H9 (cell line): ENCODE results near the gene DOCK9. TPM values are rescaled to one million over a fixed set of nuclear protein-coding genes. Genes with fewer than 3 reads are reported as not detected.

Source experiments
- DNase-seq: peaks from one replicate; pipeline ENCODE4 v3.0.0-alpha.2; 2017
- H2AFZ ChIP-seq: one replicate; pipeline ENCODE4 v1.6.1; 2013; ENCODE audit warnings: mild to moderate bottlenecking, low read length, control low read depth, moderate library complexity
- H2AK5ac ChIP-seq: 2 replicates; pipeline ENCODE4 v1.6.1; 2013; ENCODE audit warnings: low read length, control low read depth, mixed read lengths; ENCODE audit not compliant: insufficient read length
- H2BK120ac ChIP-seq: one replicate; pipeline ENCODE4 v1.6.1; 2013; ENCODE audit warnings: low read depth, mild to moderate bottlenecking, low read length, control low read depth, inconsistent platforms; ENCODE audit not compliant: poor library complexity, severe bottlenecking
- H2BK12ac ChIP-seq: 2 replicates; pipeline ENCODE4 v1.6.1; 2013; ENCODE audit warnings: low read length, control low read depth, mixed read lengths, low read depth; ENCODE audit not compliant: insufficient read length
- H2BK15ac ChIP-seq: 2 replicates; pipeline ENCODE4 v1.6.1; 2013; ENCODE audit warnings: low read depth, low read length, control low read depth
- H2BK20ac ChIP-seq: one replicate; pipeline ENCODE4 v1.6.1; 2013; ENCODE audit warnings: low read depth, mild to moderate bottlenecking, low read length, control low read depth, inconsistent platforms; ENCODE audit not compliant: poor library complexity, severe bottlenecking
- H2BK5ac ChIP-seq: 2 replicates; pipeline ENCODE4 v1.6.1; 2013; ENCODE audit warnings: low read length, control low read depth, mixed read lengths; ENCODE audit not compliant: insufficient read length
- H3K14ac ChIP-seq: 2 replicates; pipeline ENCODE4 v1.6.1; 2013; ENCODE audit warnings: low read length, control low read depth; ENCODE audit not compliant: insufficient read depth
- H3K18ac ChIP-seq: 2 replicates; pipeline ENCODE4 v1.6.1; 2013; ENCODE audit warnings: low read depth, mild to moderate bottlenecking, mixed read lengths, low read length, control low read depth; ENCODE audit not compliant: insufficient read length
- H3K23ac ChIP-seq: 2 replicates; pipeline ENCODE4 v1.6.1; 2013; ENCODE audit warnings: low read length, control low read depth, mixed read lengths, low read depth; ENCODE audit not compliant: insufficient read length
- H3K23me2 ChIP-seq: 2 replicates; pipeline ENCODE4 v1.6.1; 2013; ENCODE audit warnings: low read depth, mild to moderate bottlenecking, mixed read lengths, low read length, control low read depth; ENCODE audit not compliant: insufficient read length, poor library complexity, severe bottlenecking
- H3K27ac ChIP-seq: 2 replicates; pipeline ENCODE4 v1.5.1; 2013; ENCODE audit warnings: low read length, control low read depth, mixed read lengths, low read depth; ENCODE audit not compliant: insufficient read length
- H3K27me3 ChIP-seq: 2 replicates; pipeline ENCODE4 v1.6.1; 2013; ENCODE audit warnings: low read length, control low read depth, inconsistent platforms; ENCODE audit not compliant: insufficient read depth
- H3K4ac ChIP-seq: 2 replicates; pipeline ENCODE4 v1.6.1; 2013; ENCODE audit warnings: low read depth, mild to moderate bottlenecking, control low read depth, inconsistent platforms, low read length, moderate library complexity
- H3K4me1 ChIP-seq: 2 replicates; pipeline ENCODE4 v1.6.1; 2013; ENCODE audit warnings: low read length, control low read depth, inconsistent platforms; ENCODE audit not compliant: insufficient read depth
- H3K4me2 ChIP-seq: 2 replicates; pipeline ENCODE4 v1.6.1; 2013; ENCODE audit warnings: low read length, control low read depth, mixed read lengths; ENCODE audit not compliant: insufficient read length, insufficient read depth
- H3K56ac ChIP-seq: 2 replicates; pipeline ENCODE4 v1.6.1; 2013; ENCODE audit warnings: low read depth, mild to moderate bottlenecking, mixed read lengths, low read length, control low read depth; ENCODE audit not compliant: insufficient read length
- H3K79me1 ChIP-seq: 2 replicates; pipeline ENCODE4 v1.6.1; 2013; ENCODE audit warnings: low read depth, mild to moderate bottlenecking, moderate library complexity, low read length, control low read depth, inconsistent platforms; ENCODE audit not compliant: insufficient read depth, poor library complexity, severe bottlenecking
- H3K79me2 ChIP-seq: 2 replicates; pipeline ENCODE4 v1.6.1; 2013; ENCODE audit warnings: low read length, control low read depth, inconsistent platforms; ENCODE audit not compliant: insufficient read depth
- H3K9ac ChIP-seq: 2 replicates; pipeline ENCODE4 v1.6.1; 2013; ENCODE audit warnings: low read length, control low read depth, mixed read lengths; ENCODE audit not compliant: insufficient read length; ENCODE audit errors: extremely low read depth
- H3K9me3 ChIP-seq: one replicate; pipeline ENCODE4 v1.6.1; 2013; ENCODE audit warnings: low read depth, low read length, inconsistent platforms; ENCODE audit not compliant: control insufficient read depth
- H3T11ph ChIP-seq: one replicate; pipeline ENCODE4 v1.6.1; 2013; ENCODE audit warnings: mild to moderate bottlenecking, low read length, control low read depth, inconsistent platforms
- H4K20me1 ChIP-seq: one replicate; pipeline ENCODE4 v1.6.1; 2013; ENCODE audit not compliant: control insufficient read depth, insufficient read length, insufficient read depth
- H4K5ac ChIP-seq: 2 replicates; pipeline ENCODE4 v1.6.1; 2013; ENCODE audit warnings: low read depth, mild to moderate bottlenecking, mixed read lengths, low read length, control low read depth; ENCODE audit not compliant: insufficient read length
- H4K8ac ChIP-seq: replicated peaks from 2 replicates; pipeline ENCODE4 v1.6.1; 2013; ENCODE audit warnings: low read length, control low read depth, mixed read lengths, low read depth; ENCODE audit not compliant: insufficient read length
- H4K91ac ChIP-seq: 2 replicates; pipeline ENCODE4 v1.6.1; 2013; ENCODE audit warnings: low read depth, mild to moderate bottlenecking, moderate library complexity, mixed read lengths, low read length, control low read depth; ENCODE audit not compliant: insufficient read length
- H3K27ac Mint-ChIP-seq, 3 experiments: 2 replicates in 2 of 3; 3 replicates in 1 of 3; pipeline ENCODE4 v1.8.0; 2020 to 2021; ENCODE audit warnings: mixed read lengths in 3 of 3, mild to moderate bottlenecking in 1 of 3, moderate library complexity in 1 of 3
- H3K27me3 Mint-ChIP-seq: 2 replicates; pipeline ENCODE4 v1.8.0; 2021; ENCODE audit warnings: low read depth, mild to moderate bottlenecking, moderate library complexity, mixed read lengths
- H3K36me3 Mint-ChIP-seq, 3 experiments: 2 replicates in 2 of 3; 3 replicates in 1 of 3; pipeline ENCODE4 v1.8.0; 2020 to 2021; ENCODE audit warnings: low read depth in 3 of 3, mixed read lengths in 3 of 3; ENCODE audit not compliant: insufficient read depth in 1 of 3
- H3K4me1 Mint-ChIP-seq, 2 experiments: 2 replicates each; pipeline ENCODE4 v1.8.0; 2020; ENCODE audit warnings: mixed read lengths in 2 of 2
- H3K4me3 Mint-ChIP-seq, 2 experiments: 2 replicates in 1 of 2; 3 replicates in 1 of 2; pipeline ENCODE4 v1.8.0; 2020 to 2021; ENCODE audit warnings: mild to moderate bottlenecking in 2 of 2, mixed read lengths in 2 of 2, moderate library complexity in 1 of 2
- H3K9me3 Mint-ChIP-seq, 2 experiments: 2 replicates in 1 of 2; 3 replicates in 1 of 2; pipeline ENCODE4 v1.8.0; 2020; ENCODE audit warnings: mild to moderate bottlenecking in 2 of 2, mixed read lengths in 2 of 2, moderate library complexity in 1 of 2
- CTCF ChIP-seq: fragments of 200-600 bp; sonication (generic); conservative IDR thresholded peaks from 3 replicates; pipeline ENCODE4 v1.8.0; 2021; ENCODE audit warnings: antibody characterized with exemption, mild to moderate bottlenecking
- WGBS: extraction: QIAGEN DNeasy Blood & Tissue Kit; methylation state at CpG from one replicate; pipeline ENCODE4 v1.1.7; 2013; ENCODE audit warnings: missing lambda C conversion rate, low lambda C conversion rate, mixed read lengths; ENCODE audit not compliant: insufficient read length; ENCODE audit errors: extremely low coverage; 5-methylcytosine and 5-hydroxymethylcytosine counted together
- total RNA-seq: library from RNA; stranded (reverse); gene quantifications from 2 replicates; pipeline ENCODE4 v1.2.1, GENCODE V29; 2021

The DOCK9 gene
- total RNA-seq, 1 experiment from 2014 or later, result 23.0 TPM

GRCh38 chr13:98913741-98914140 is 64.1 kb downstream of the DOCK9 start:
- no peak overlapping the region for H3K27ac ChIP-seq
- no peak overlapping the region for H3K23ac ChIP-seq
- no peaks in the 10 kb centered on the region for H3K9me3 ChIP-seq
- H2AK5ac ChIP-seq, result no peak overlapping the region
- H2AFZ ChIP-seq, result no peak overlapping the region
- H3K79me2 ChIP-seq, result no peaks in the 10 kb centered on the region
- H4K91ac ChIP-seq, result no peak overlapping the region
- H3K4ac ChIP-seq, result no peak overlapping the region
- peaks cover 3% of the 10 kb centered on the region for H3K79me1 ChIP-seq
- H3K9ac ChIP-seq, result no peak overlapping the region
- no peak overlapping the region for H3K14ac ChIP-seq
- no CpG with 5 or more reads among the region's 5 CpGs for WGBS
- H3K4me2 ChIP-seq, result no peak overlapping the region
- DNase-seq, result no peak
- no peak overlapping the region for H2BK12ac ChIP-seq
- H2BK120ac ChIP-seq, result no peak overlapping the region
- H4K8ac ChIP-seq, result no peak overlapping the region
- Mint-ChIP-seq H3K36me3 (no peaks in the 10 kb centered on the region), H3K4me1 (peaks cover 8 to 9% of the 10 kb centered on the region in 2 experiments), H3K9me3 (no peaks in the 10 kb centered on the region), H3K4me3 (no peak overlapping the region), H3K27ac (no peak overlapping the region), H3K27me3 (no peaks in the 10 kb centered on the region)
- no peak for TF ChIP-seq CTCF
- no peaks in the 10 kb centered on the region for H3K23me2 ChIP-seq
- H4K20me1 ChIP-seq, result no peaks in the 10 kb centered on the region
- H4K5ac ChIP-seq, result no peak overlapping the region
- no peaks in the 10 kb centered on the region for H3K27me3 ChIP-seq
- no peak overlapping the region for H2BK15ac ChIP-seq
- no peak overlapping the region for H3K18ac ChIP-seq
- H2BK20ac ChIP-seq, result no peak overlapping the region
- H3K56ac ChIP-seq, result no peak overlapping the region
- no peak overlapping the region for H3T11ph ChIP-seq
- H2BK5ac ChIP-seq, result no peak overlapping the region
- peaks cover 5% of the 10 kb centered on the region; the same call in 1 of the 2 replicates for H3K4me1 ChIP-seq
